ENCODE measurements around the gene BFAR.
"Not testable (repeated sequence)": the region's sequence is repeated elsewhere in the genome, so short reads cannot be mapped to it uniquely, and the experiment has no call there.

BFAR gene, protein sequence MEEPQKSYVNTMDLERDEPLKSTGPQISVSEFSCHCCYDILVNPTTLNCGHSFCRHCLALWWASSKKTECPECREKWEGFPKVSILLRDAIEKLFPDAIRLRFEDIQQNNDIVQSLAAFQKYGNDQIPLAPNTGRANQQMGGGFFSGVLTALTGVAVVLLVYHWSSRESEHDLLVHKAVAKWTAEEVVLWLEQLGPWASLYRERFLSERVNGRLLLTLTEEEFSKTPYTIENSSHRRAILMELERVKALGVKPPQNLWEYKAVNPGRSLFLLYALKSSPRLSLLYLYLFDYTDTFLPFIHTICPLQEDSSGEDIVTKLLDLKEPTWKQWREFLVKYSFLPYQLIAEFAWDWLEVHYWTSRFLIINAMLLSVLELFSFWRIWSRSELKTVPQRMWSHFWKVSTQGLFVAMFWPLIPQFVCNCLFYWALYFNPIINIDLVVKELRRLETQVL

DNA sequence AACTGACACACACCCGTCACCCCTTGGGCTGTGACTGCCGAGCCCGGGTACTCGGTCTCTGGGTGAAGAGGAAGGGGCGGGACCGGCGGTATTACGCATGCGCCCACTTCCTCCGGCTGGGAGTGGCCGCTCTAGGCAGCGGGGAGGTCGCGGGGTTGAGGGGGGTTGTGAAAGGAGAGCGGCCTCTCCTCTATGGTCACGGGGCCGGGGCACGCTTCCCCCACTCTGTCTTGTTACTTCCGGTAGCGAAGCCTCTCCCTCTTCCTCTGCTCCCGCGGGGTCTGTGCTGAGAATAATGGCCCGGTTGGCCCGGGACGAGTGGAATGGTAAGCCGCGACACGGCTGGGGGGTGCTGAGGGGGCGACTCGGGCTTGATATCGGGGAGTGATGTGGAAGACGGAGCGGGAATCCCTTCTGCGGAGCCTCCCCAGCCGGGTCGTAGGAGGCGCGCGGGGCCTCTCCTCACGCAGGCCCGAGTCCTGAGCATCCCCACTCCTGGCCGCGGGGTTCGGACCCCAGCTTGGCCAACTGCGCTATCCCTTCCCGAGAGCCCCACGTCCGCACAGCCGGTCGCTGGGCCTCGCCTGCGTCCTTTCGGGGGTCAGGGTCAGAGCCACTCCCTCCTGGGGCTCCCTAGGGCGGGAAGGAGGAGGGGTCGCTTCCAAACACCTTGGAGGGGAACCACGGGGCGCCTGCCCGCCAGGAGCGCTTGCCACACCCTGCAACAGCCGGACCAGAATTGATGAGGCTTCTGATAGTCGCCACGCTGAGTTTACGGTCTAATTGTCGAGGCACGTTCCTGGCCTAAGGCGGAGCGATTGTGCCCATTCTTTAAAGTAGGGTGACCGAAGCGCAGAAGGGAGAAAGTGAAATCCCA lies at the start of gene BFAR:
Gene BFAR (plus strand): TSS at position 259 of the 877 bp plus-strand sequence. CDS start 11,396 bp downstream, outside the sequence.
- DNase-seq (ENCODE audit: low read depth): peak; percentile 99

DNA sequence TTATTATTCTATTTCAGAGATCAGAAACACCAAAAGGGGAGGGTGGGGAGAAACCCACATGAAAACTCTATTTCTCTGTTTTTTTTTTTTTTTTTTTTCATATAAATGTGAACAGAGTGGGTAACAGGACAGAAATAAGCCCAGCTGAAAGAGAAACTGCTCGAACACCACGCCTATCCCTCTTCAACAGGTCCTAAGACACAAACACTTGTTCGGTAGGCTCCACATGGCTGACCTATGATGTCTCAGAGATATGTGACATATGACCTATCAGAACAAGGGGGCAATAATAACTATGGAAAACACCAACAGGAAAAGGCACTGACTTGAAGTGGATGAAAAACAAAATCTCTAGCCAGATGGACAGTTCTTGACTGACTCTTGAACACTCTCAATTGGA lies 47.5 kb upstream of the BFAR start:
- DNase-seq (ENCODE audit: low read depth): no peak

DNA sequence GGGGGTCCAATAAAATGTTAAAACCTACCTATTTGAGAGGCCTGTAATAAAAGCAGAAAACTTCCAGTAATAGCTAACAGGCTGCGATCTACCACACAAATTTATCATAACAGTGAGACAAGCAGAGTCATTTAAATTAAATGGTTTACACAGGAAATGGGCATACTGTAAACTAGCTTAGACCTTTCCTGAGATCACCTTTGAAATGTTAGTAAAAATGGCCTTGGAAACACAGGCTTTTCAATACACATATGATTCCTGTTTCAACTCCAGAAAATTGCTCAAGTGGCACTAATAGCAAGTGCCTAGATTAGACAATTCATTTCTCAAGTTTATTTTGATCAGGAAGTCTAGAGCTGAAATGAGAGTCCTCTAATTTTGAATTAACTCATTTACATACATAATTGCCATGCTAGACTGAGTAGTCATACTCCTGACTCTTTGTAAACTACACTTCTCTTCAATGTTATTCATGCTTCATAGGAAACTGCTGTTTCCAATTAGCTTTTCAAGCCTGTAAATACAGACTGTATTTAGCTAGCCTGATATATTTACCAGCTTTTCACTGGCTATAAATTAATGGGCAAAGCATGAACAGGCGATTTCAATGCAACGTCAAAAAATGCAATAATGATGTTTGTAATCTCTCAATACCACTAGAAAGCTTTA lies 46.0 kb upstream of the BFAR start:
- DNase-seq (ENCODE audit: low read depth): no peak

DNA sequence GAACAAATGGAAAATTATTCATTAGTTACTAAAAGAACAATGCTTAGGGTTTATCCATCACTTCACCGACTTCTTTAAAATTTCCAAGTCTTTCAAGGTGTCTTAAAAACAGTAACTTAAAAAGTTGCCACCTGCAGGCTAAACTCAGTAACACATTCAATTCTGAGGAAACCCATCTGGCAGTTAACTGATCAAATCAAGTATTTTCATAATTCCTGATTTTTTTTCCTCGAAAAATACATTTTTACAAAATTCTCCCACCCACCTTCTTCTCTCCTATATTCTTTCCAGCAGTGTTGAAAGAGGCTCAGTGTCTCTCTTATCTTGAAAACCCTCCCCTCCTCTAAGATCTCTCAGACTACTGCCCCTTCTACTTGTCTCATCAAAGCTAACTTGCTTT lies 32.6 kb upstream of the BFAR start:
- DNase-seq (ENCODE audit: low read depth): no peak

DNA sequence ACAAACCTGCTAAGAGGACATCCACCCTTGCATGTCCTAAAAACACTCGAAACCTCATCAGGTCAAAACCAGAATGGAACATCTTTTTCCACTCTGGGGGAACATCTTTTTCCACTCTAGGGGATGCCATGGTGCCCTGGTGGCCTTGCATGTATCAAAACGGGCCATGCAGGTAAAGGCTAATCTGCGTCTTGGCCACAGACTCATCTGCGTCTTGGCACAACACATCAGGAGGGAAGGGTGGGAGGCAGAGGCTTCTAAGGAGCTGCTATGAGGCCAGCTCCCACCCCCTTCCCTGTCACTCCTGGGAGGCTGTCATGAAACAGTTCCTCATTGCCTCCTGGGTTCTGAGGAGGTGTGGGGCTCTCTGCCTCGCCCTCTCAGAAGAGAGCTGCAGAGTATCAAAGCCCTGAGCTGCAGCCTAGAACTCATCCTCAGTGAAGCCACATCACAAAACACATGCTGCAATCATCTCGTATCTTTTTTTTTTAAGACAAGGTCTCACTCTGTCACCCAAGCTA lies 30.2 kb upstream of the BFAR start:
- no peak for DNase-seq (ENCODE audit: low read depth)

DNA sequence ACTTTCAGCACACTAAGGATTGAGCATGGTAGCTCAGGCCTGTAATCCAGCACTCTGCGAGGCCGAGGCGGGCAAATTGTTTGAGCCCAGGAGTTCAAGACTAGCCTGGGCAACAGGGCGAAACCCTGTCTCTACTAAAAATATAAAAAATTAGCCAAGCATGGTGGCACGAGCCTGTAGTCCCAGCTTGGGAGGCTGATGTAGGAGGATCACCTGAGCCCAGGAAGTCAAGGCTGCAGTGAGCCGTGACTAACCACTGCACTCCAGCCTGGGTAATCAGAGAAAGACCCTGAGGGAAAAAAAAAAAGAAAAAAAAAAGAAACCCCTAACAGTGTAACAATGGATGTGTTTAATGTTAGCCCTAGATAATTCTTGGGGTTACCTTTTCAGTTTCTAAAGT lies 26.6 kb upstream of the BFAR start:
- no peak for DNase-seq (ENCODE audit: low read depth)

DNA sequence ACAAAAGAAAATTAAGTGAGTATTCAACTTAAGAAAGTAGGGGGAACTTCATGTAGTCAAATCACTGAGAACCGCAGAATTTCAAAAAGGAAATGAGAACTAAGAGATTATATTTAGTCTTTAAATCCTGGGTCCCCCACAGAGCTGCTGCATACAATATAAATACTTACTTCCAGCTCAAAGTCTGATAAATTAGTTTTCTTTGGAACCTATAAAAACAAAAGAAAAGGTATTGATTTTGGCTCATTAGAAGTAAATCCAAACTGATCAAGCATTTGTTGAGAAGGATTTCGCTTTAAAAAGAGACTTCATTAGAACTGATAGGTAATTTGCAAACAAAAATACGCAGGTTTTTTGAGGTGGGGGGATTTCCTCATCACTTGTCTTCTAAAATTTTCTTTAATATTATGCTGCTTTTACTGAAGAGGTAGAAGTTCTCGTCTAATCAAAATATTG lies 24.6 kb upstream of the BFAR start:
- no peak for DNase-seq (ENCODE audit: low read depth)

DNA sequence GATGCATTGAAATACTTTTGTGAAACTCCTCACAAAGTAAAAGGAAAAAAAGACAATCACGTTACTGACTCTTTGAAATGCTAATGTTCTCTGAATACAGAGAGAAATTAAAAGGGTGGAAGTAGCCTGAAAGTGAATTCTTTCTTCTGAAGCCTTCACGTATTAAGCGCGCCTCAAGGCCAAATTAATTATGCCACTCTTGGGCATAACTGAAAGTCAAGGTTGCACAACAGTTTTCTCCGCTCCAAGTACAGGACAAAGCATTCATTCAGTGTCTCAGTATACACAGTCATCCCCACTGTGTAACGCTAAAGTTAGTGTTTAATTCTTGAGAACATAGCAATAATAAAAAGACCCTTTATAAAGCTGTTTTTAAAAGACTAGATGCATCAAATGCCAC lies 24.1 kb upstream of the BFAR start:
- no peak for DNase-seq (ENCODE audit: low read depth)

DNA sequence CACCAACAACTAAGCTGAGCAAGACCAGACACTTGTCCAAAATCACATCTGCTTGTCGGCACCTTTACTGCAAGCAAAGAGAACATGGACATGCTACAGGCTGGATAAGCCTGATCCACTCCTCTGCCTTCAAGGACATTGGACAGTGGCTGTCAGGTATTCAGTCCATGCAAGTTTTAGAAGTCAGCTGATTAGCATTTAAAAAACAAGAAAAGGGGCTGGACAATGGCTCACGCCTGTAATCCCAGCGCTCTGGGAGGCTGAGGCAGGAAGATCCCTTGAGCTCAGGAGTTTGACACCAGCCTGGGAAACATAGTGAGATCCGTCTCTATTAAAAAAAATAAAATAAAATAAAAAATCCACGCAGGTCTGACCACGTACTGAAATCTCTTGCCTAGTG lies 23.0 kb upstream of the BFAR start:
- DNase-seq (ENCODE audit: low read depth): no peak

DNA sequence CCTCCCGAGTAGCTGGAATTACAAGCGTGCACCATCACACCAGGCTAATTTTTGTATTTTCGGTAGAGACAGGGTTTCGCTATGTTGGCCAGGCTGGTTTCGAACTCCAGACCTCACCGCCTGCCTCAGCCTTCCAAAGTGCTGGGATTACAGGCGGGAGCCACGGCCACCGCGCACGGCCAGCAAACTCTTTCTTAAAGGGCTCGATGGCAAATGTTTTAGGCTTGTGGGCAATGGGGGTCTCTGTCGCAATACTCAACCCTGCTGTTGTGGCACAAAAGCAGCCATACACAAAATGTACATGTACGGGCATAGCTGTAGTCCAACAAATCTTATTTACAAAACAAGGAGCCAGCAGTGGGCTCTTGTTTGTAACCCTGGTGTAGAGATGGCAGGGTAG lies 21.1 kb upstream of the BFAR start:
- no peak for DNase-seq (ENCODE audit: low read depth)

DNA sequence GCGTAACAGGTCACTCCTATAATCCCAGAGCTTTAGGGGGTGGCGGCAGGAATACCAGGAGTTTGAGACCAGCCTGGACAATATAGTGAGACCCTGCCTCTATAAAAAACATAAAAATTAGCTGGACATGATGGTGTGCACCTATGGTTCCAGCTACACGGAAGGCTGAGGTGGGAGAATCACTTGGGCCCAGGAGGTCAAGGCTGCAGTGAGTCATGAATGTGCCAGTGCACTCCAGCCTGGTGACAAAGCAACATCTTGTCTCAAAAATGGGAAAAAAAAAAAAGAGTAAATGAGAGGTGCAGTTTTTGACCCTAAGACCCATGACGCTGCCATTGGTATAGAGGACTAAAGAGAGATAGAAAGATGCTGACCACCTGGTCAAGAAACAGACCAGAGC lies 18.8 kb upstream of the BFAR start:
- DNase-seq (ENCODE audit: low read depth): no peak

DNA sequence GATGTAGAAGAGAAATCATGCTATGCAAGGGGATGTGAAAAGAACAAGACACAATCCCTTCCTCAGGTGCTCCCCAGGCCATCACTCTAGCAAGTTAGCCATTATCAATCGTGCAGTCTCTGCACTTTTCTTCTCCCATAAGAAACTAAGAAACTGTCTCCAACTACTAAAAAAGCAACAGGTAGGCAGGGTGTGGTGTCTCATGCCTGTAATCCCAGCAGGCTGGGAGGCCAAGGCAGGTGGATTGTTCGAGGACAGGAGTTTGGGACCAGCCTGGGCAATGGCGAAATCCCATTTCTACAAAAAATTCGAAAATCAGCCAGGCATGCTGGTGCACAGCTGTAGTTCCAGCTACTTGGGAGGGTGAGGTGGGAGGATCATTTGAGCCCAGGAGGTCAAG lies 16.5 kb upstream of the BFAR start:
- DNase-seq (ENCODE audit: low read depth): no peak

DNA sequence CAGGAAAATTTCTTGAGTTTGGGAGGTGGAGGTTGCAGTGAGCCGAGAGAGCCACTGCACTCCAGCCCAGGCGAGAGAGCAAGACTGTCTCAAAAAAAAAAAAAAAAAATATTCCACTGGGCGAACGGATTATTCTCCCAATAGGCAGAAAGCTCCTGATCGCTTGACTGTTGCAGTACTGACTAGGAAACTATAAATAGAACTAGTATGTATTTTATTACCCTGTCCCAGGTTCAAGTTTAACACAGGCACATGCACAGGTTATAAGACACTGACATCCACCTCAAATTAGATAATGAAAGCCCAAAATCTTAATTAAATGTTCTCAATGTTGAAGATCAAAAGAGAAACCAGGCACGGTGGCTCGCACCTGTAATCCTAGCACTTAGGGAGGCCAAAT lies 14.2 kb upstream of the BFAR start:
- no peak for DNase-seq (ENCODE audit: low read depth)

DNA sequence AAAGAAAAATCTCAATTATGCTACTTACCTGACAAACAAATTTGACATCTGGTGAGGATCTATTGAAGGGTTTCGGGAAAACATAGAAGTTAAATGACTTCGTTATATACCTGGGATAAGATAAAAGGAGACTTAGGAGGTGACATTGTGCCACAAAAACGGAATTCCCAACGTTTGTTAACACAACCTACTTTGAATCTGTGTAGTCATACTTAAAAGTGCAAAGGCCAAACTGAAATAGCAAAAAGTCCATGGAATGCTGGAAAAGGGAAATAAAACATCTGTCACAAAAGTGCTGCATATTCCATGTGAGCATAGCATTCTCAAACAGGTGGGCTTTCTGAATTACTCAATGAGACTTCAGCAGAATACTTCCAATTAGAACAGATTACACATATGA lies 5.7 kb upstream of the BFAR start:
- DNase-seq (ENCODE audit: low read depth): no peak

DNA sequence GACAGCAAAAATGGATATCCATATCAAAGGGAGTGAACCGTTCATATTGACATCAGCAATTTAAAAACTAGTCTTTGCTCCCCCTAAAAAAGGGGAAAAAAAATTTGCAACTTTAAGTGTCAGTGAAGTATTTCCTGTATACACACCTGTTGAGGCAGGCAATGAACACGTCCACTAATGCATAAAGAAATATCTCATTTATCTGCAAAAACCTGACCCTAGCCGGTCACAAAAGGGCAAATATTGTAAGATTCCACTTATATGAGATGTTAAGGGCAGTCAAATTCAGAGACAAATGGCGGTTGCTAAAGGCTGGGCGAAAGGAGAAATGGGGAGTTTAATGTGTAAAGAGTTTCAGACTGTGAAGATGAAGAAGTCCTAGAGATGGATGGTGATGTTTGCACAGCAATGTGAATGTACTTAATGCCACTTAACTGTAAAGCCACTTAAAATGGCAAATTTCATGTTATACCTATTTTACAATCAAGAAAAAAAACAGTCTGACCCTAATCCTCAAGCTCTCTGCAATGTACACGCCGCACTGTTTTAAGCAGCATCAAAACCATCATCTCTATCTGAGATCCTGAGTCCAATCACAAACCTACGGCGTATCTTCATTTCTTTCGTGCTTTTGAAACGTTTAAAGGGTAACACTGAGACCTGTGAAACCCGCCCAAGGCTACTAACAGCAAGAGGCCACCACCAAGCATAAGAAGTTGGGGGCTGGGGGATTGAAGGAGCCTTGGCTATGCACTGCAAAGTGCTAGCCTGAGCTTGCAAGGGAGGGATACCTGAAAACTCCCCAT lies 3.7 kb upstream of the BFAR start:
- DNase-seq (ENCODE audit: low read depth): no peak

DNA sequence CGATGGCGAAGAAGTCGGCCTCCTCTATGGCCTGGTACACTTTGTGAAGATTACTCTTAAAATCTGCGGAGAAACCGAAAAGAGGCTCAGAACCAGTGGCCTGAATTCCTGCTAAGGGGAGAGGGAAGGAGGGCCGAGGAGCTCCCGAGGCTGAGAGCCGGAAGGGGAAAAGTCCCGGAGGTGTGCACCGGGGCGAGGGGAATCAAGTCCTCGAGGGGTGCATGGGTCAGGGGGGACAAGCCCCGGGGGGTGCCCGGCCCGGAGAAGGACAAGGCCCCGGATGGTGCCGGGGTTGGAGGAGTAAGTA lies 3.2 kb upstream of the BFAR start:
- DNase-seq (ENCODE audit: low read depth): no peak

DNA sequence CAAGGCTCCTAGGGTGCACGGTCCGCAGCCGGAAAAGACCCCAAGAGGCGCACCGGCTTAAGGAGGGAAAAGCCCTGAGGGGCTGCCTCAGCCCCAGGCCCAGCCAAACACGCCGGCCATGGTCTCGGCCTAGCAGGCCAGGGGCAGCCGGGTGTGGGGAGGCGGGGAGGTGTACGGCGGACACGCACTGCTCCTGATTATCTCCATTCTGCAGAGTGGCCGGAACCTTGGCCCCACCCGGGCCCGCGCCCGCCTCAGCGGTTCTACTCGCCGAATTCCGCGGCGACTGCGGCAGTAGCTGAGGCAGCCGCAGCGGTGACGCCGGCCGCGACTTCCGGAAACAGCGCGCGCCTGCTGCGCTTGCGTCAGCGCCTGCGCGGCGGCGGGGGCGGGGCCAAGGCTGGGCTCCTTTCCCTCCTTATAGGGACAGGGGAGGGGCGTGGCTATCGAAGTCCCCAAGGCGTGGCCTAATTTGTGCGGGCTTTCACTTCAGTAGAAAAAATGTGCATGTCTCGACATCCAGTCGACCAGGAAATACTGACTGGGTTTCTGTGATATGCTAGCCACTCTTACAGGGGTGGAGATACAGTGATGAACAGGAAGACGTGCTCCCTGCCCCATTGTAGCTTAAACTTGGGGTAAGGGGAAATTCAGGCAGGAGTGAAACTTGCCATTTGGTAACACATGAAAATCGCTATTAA lies 2.7 kb upstream of the BFAR start, which contains the start of gene PARN:
Gene PARN (minus strand): TSS at position 342 of the 701 bp plus-strand sequence. CDS start 135 bp downstream, at position 207.
- DNase-seq (ENCODE audit: low read depth): peak; percentile 93

DNA sequence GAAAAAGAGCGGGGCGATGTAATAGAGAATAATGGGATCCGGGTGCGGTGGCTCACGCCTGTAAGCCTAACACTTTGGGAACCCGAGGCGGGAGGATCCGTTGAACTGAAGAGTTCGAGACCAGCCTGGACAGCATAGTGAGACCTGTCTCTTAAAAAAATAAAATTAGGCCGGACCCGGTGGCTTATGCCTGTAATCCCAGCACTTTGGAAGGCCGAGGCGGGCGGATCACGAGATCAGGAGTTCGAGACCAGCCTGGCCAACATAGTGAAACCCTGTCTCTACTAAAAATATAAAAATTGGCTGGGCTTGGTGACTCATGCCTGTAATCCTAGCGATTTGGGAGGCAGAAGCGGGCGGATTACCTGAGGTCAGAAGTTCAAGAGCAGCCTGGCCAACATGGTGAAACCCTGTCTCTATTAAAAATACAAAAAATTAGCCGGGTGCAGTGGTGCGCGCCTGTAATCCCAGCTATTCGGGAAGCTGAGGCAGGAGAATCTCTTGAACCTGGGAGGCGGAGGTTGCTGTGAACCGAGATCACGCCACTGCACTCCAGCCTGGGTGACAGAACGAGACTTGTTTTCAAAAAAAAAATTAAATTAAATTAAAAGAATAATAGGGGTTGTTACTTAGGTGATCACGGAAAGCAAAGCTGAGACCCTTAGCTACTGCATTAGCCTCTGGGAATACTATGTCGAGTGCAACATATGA lies 2.0 kb upstream of the BFAR start:
- not testable (repeated sequence) for DNase-seq (ENCODE audit: low read depth)

DNA sequence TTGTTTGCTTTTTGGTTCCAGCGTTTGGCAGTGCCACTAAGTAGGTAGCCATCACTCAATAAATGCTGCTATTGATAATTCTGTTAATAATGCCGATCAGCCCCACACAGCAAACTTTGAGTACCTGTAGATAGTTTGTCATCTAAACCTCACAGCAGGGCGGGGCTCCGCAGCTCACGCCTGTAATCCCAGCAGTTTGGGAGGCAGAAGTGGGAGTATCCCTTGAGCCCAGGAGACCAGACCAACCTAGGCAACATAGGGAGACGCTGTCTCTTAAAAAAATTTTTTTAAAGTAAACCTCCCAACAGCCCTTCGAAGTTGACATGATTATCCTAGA lies 1.6 kb downstream of the BFAR start:
- no peak for DNase-seq (ENCODE audit: low read depth)

DNA sequence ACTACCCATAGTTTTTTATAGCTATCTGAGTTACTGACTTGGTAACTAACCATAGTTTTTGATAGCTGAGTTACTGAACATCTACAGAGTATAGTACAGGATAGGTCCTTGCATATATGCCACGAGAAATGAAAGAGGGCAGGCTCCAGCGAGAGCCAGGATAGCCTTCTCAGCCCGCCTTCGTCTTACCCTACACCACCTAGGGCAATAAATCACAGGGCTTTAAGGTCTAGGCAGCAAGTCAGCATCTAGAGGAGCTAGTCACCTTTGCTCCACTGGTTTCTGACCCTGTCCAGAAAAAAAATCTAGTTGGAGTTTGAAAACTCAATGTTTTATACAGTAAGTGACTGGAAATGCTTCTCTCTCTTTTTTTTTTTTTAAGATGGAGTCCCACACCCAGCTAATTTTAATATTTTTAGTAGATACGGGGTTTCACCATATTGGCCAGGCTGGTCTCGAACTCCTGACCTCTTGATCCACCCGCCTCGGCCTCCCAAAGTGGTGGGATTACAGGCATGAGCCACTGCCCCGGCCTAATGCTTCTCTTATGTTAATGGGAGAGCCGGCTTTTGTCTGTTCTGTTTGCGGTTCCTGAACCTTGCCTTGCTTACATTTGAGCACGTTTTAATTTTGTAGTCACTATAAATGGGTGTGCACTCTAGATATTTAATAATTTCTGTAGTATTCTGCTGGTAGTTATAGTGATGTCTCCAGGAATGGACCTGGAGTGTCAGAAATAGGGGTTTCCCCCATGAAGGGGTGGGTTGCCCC lies 2.8 kb downstream of the BFAR start:
- DNase-seq (ENCODE audit: low read depth): no peak
